Activated CD8-positive, alpha-beta memory T cell treated with anti-CD3 and anti-CD28 coated beads, Interleukin-2, amount 50 U/mL, for 1 hour (primary cell): ENCODE results near the gene DTNBP1.

Experiments
- DNase-seq: peaks from one replicate; pipeline ENCODE4 v3.0.0-alpha.2; 2020; ENCODE audit errors: extremely low read depth

The DTNBP1 gene

GRCh38 chr6:15531973-15532372 lies 130.9 kb downstream of the DTNBP1 start:
- DNase-seq, result no peak

- no peak for DNase-seq
These were observed 132.4 kb downstream of the DTNBP1 start for GRCh38 chr6:15530411-15530810.

- DNase-seq, result no peak
These were observed 134.0 kb downstream of the DTNBP1 start for GRCh38 chr6:15528870-15529269.

- DNase-seq, result no peak
These were observed 134.8 kb downstream of the DTNBP1 start for GRCh38 chr6:15527838-15528617.

GRCh38 chr6:15526212-15526701 lies 136.6 kb downstream of the DTNBP1 start:
- no peak for DNase-seq

- no peak for DNase-seq
These were observed 137.9 kb downstream of the DTNBP1 start for GRCh38 chr6:15524861-15525401.

GRCh38 chr6:15523679-15524630 lies 138.9 kb downstream of the DTNBP1 start:
- DNase-seq, result no peak

- DNase-seq, result no peak
These were observed 139.8 kb downstream of the DTNBP1 start for GRCh38 chr6:15522856-15523529.

GRCh38 chr6:15522427-15522826 lies 140.4 kb downstream of the DTNBP1 start:
- no peak for DNase-seq

- no peak for DNase-seq
These were observed 140.8 kb downstream of the DTNBP1 start for GRCh38 chr6:15522026-15522425.

- no peak for DNase-seq
These were observed 141.2 kb downstream of the DTNBP1 start for GRCh38 chr6:15521582-15521981.

GRCh38 chr6:15520626-15521203 lies 142.1 kb downstream of the DTNBP1 start:
- DNase-seq, result no peak

GRCh38 chr6:15519681-15520080 lies 143.1 kb downstream of the DTNBP1 start:
- no peak for DNase-seq

GRCh38 chr6:15518878-15519277 lies 143.9 kb downstream of the DTNBP1 start:
- no peak for DNase-seq

GRCh38 chr6:15518057-15518456 lies 144.8 kb downstream of the DTNBP1 start:
- DNase-seq, result no peak

- DNase-seq, result no peak
These were observed 145.2 kb downstream of the DTNBP1 start for GRCh38 chr6:15517600-15517999.

- no peak for DNase-seq
These were observed 145.8 kb downstream of the DTNBP1 start for GRCh38 chr6:15516923-15517560.

GRCh38 chr6:15516378-15516777 lies 146.4 kb downstream of the DTNBP1 start:
- no peak for DNase-seq

- no peak for DNase-seq
These were observed 147.0 kb downstream of the DTNBP1 start for GRCh38 chr6:15515660-15516375.

- no peak for DNase-seq
These were observed 147.6 kb downstream of the DTNBP1 start for GRCh38 chr6:15515226-15515625.
